Right hindlimb (tissue), 1 donor: Measurements from ENCODE around the gene VSTM4.

Source experiments
- DNase-seq: peaks from one replicate; pipeline ENCODE4 v3.0.0-alpha.2; 2018

Gene VSTM4

GRCh38 chr10:49037187-49037586, 78.1 kb downstream of the VSTM4 start:
- DNase-seq: no peak

GRCh38 chr10:49036638-49037037, 78.7 kb downstream of the VSTM4 start:
- no peak for DNase-seq

- no peak for DNase-seq
These were observed 79.4 kb downstream of the VSTM4 start for GRCh38 chr10:49035920-49036319.

- no peak for DNase-seq
These were observed 80.4 kb downstream of the VSTM4 start for GRCh38 chr10:49034925-49035324.

GRCh38 chr10:49033939-49034338, 81.4 kb downstream of the VSTM4 start:
- DNase-seq: no peak

GRCh38 chr10:49029666-49030065, 85.7 kb downstream of the VSTM4 start:
- DNase-seq: no peak

GRCh38 chr10:49028639-49029038, 86.7 kb downstream of the VSTM4 start:
- DNase-seq: no peak

- no peak for DNase-seq
These were observed 89.9 kb downstream of the VSTM4 start for GRCh38 chr10:49025347-49025983.

GRCh38 chr10:49024484-49024883, 90.8 kb downstream of the VSTM4 start:
- DNase-seq: no peak

- peak; percentile 49 for DNase-seq
These were observed 91.6 kb downstream of the VSTM4 start for GRCh38 chr10:49023752-49024151.

GRCh38 chr10:49023071-49023470, 92.3 kb downstream of the VSTM4 start:
- DNase-seq: no peak

GRCh38 chr10:49021685-49022084, 93.6 kb downstream of the VSTM4 start:
- DNase-seq: no peak

GRCh38 chr10:49015700-49016099, 99.6 kb downstream of the VSTM4 start:
- DNase-seq: no peak

- no peak for DNase-seq
These were observed 102.7 kb downstream of the VSTM4 start for GRCh38 chr10:49012603-49013002.

- DNase-seq: no peak
These were observed 103.6 kb downstream of the VSTM4 start for GRCh38 chr10:49011756-49012155.

GRCh38 chr10:49010865-49011264, 104.5 kb downstream of the VSTM4 start:
- no peak for DNase-seq

- no peak for DNase-seq
These were observed 105.0 kb downstream of the VSTM4 start for GRCh38 chr10:49010295-49010694.

- no peak for DNase-seq
These were observed 105.9 kb downstream of the VSTM4 start for GRCh38 chr10:49009199-49009979.

GRCh38 chr10:49008505-49009198, 106.7 kb downstream of the VSTM4 start:
- no peak for DNase-seq

GRCh38 chr10:49008091-49008490, 107.2 kb downstream of the VSTM4 start:
- DNase-seq: peak; percentile 48

- DNase-seq: no peak
These were observed 108.2 kb downstream of the VSTM4 start for GRCh38 chr10:49007129-49007528.

GRCh38 chr10:49005270-49005669, 110.1 kb downstream of the VSTM4 start:
- no peak for DNase-seq

GRCh38 chr10:49001870-49002672, 113.3 kb downstream of the VSTM4 start:
- DNase-seq: no peak
